Fibroblast of peridontal ligament (primary cell): Measurements from ENCODE around the gene SLC12A7.
"Not testable (repeated sequence)": the region's sequence is repeated elsewhere in the genome, so short reads cannot be mapped to it uniquely, and the experiment has no call there.

Experiments
- DNase-seq: peaks from one replicate; pipeline ENCODE4 v3.0.0-alpha.2; 2010; ENCODE audit errors: extremely low read depth

Gene SLC12A7

GRCh38 chr5:1035421-1036405 is 76.2 kb downstream of the SLC12A7 start:
- no peak for DNase-seq

GRCh38 chr5:1034986-1035385 is 76.9 kb downstream of the SLC12A7 start:
- DNase-seq = no peak

GRCh38 chr5:1034421-1034905 is 77.4 kb downstream of the SLC12A7 start:
- DNase-seq = no peak

- DNase-seq = no peak
These were observed 78.0 kb downstream of the SLC12A7 start for GRCh38 chr5:1033606-1034420.

GRCh38 chr5:1033178-1033577 is 78.7 kb downstream of the SLC12A7 start:
- no peak for DNase-seq

- no peak for DNase-seq
These were observed 79.3 kb downstream of the SLC12A7 start for GRCh38 chr5:1032551-1033027.

- no peak for DNase-seq
These were observed 79.9 kb downstream of the SLC12A7 start for GRCh38 chr5:1032011-1032410.

GRCh38 chr5:1031306-1031959 is 80.4 kb downstream of the SLC12A7 start:
- no peak for DNase-seq

- no peak for DNase-seq
These were observed 81.0 kb downstream of the SLC12A7 start for GRCh38 chr5:1030801-1031271.

GRCh38 chr5:1029945-1030625 is 81.8 kb downstream of the SLC12A7 start:
- no peak for DNase-seq

GRCh38 chr5:1029282-1029944 is 82.5 kb downstream of the SLC12A7 start:
- no peak for DNase-seq

GRCh38 chr5:1028481-1029281 is 83.2 kb downstream of the SLC12A7 start:
- DNase-seq = no peak

- no peak for DNase-seq
These were observed 84.0 kb downstream of the SLC12A7 start for GRCh38 chr5:1027631-1028441.

- no peak for DNase-seq
These were observed 84.9 kb downstream of the SLC12A7 start for GRCh38 chr5:1026700-1027621.

- not testable (repeated sequence) for DNase-seq
These were observed 89.9 kb downstream of the SLC12A7 start for GRCh38 chr5:1021969-1022336.

GRCh38 chr5:1021136-1021968 is 90.5 kb downstream of the SLC12A7 start:
- DNase-seq = no peak

- no peak for DNase-seq
These were observed 91.4 kb downstream of the SLC12A7 start for GRCh38 chr5:1020452-1020961.
